ENCODE measurements around the gene PDP2.

- TF ChIP-seq CTCF (IDR thresholded peaks at IDR 0.05) (no peak), POLR2A (IDR thresholded peaks at IDR 0.05) (no peak)
These were observed 11.0 kb downstream of the PDP2 start for GRCh38 chr16:66891360-66891759.
